Progenitor cell of endocrine pancreas (in vitro differentiated cells): ENCODE data around the gene BPI. TPM values are rescaled to one million over a fixed set of nuclear protein-coding genes. Genes with fewer than 3 reads are reported as not detected.
A peak's percentile ranks its signal among the peaks of the same experiment; 100 is the strongest.

Experiments
- DNase-seq: peaks from one replicate; pipeline ENCODE4 v3.0.0; 2021; ENCODE audit warnings: low spot score; ENCODE audit not compliant: unreplicated experiment
- H3K27ac Mint-ChIP-seq: 2 replicates; pipeline ENCODE4 v1.8.0; 2021; ENCODE audit warnings: mild to moderate bottlenecking, moderate library complexity, mixed read lengths
- H3K27me3 Mint-ChIP-seq: 2 replicates; pipeline ENCODE4 v1.8.0; 2021; ENCODE audit warnings: mixed read lengths
- H3K36me3 Mint-ChIP-seq: 2 replicates; pipeline ENCODE4 v1.8.0; 2022; ENCODE audit warnings: mixed read lengths; ENCODE audit not compliant: insufficient read depth
- H3K4me1 Mint-ChIP-seq: 2 replicates; pipeline ENCODE4 v1.8.0; 2021; ENCODE audit warnings: low read depth, mixed read lengths
- H3K4me3 Mint-ChIP-seq: 2 replicates; pipeline ENCODE4 v1.8.0; 2021; ENCODE audit warnings: low read depth, mild to moderate bottlenecking, moderate library complexity, mixed read lengths
- H3K9me3 Mint-ChIP-seq: 2 replicates; pipeline ENCODE4 v1.8.0; 2021; ENCODE audit warnings: low read depth, mixed read lengths
- CTCF ChIP-seq: fragments of 200-600 bp; sonication (generic); IDR thresholded peaks from one replicate; pipeline ENCODE4 v1.5.0; 2021; ENCODE audit warnings: antibody characterized with exemption, mild to moderate bottlenecking; ENCODE audit not compliant: unreplicated experiment
- total RNA-seq: library from RNA; stranded (reverse); gene quantifications from 2 replicates; pipeline ENCODE4 v1.2.1, GENCODE V29; 2021

Gene BPI
- total RNA-seq, 1 donor from 2014 or later, result not detected

GRCh38 chr20:38363004-38363747 lies 59.2 kb downstream of the BPI start:
- no peaks in the 10 kb centered on the region for H3K27me3 Mint-ChIP-seq

GRCh38 chr20:38369389-38369788 lies 65.4 kb downstream of the BPI start:
- Mint-ChIP-seq H3K9me3 (no peaks in the 10 kb centered on the region), H3K4me1 (no peaks in the 10 kb centered on the region), H3K27me3 (no peaks in the 10 kb centered on the region), H3K36me3 (no peaks in the 10 kb centered on the region), H3K27ac (no peak overlapping the region), H3K4me3 (no peak overlapping the region)
- no peak for TF ChIP-seq CTCF
- no peak for DNase-seq

More at GRCh38 chr20:38363004-38363747, 59.2 kb downstream of the BPI start:
- Mint-ChIP-seq H3K27ac (no peak overlapping the region), H3K36me3 (no peaks in the 10 kb centered on the region), H3K9me3 (no peaks in the 10 kb centered on the region), H3K4me1 (no peaks in the 10 kb centered on the region), H3K4me3 (no peak overlapping the region)
- no peak for TF ChIP-seq CTCF
- no peak for DNase-seq

GRCh38 chr20:38372806-38373205 lies 68.8 kb downstream of the BPI start:
- DNase-seq, result no peak
- no peak overlapping the region for H3K4me3 Mint-ChIP-seq
- H3K27me3 Mint-ChIP-seq, result no peaks in the 10 kb centered on the region
- H3K4me1 Mint-ChIP-seq, result no peaks in the 10 kb centered on the region
- no peak for TF ChIP-seq CTCF
- H3K9me3 Mint-ChIP-seq, result no peaks in the 10 kb centered on the region
- H3K27ac Mint-ChIP-seq, result peak overlapping the region; percentile 43
- no peaks in the 10 kb centered on the region for H3K36me3 Mint-ChIP-seq

- no peaks in the 10 kb centered on the region for H3K27me3 Mint-ChIP-seq
- H3K4me3 Mint-ChIP-seq, result no peak overlapping the region
- H3K36me3 Mint-ChIP-seq, result no peaks in the 10 kb centered on the region
- TF ChIP-seq CTCF, result no peak
- H3K4me1 Mint-ChIP-seq, result no peaks in the 10 kb centered on the region
- no peak for DNase-seq
- no peaks in the 10 kb centered on the region for H3K9me3 Mint-ChIP-seq
- H3K27ac Mint-ChIP-seq, result peak overlapping the region; percentile 43
These were observed 69.4 kb downstream of the BPI start for GRCh38 chr20:38373231-38373867.

GRCh38 chr20:38373898-38374297 lies 69.9 kb downstream of the BPI start:
- Mint-ChIP-seq H3K27me3 (no peaks in the 10 kb centered on the region), H3K27ac (no peak overlapping the region), H3K36me3 (no peaks in the 10 kb centered on the region), H3K4me1 (no peaks in the 10 kb centered on the region), H3K4me3 (no peak overlapping the region), H3K9me3 (no peaks in the 10 kb centered on the region)
- no peak for TF ChIP-seq CTCF
- no peak for DNase-seq
